Tibial nerve (tissue), 4 donors: ENCODE measurements around the gene NELL1. TPM values are rescaled to one million over a fixed set of nuclear protein-coding genes. Genes with fewer than 3 reads are reported as not detected.

Experiments used
- DNase-seq, 2 donors: peaks; one replicate each; pipeline ENCODE4 v3.0.0-alpha.2; 2019; ENCODE audit warnings: low spot score in 2 of 2
- H3K27ac ChIP-seq, 4 donors: fragments of 200-600 bp; sonication (generic) in 3 of 4; one replicate each; pipeline ENCODE4 v1.5.1; 2017 to 2019; ENCODE audit warnings: mild to moderate bottlenecking in 1 of 4
- H3K27me3 ChIP-seq, 2 donors: fragments of 200-600 bp; sonication (generic) in 1 of 2; one replicate each; pipeline versions ENCODE4 v1.5.1 to v1.6.0; 2017 to 2019
- H3K36me3 ChIP-seq, 3 donors: fragments of 200-600 bp; sonication (generic); one replicate each; pipeline ENCODE4 v1.5.1; 2018 to 2019
- H3K4me1 ChIP-seq, 4 donors: fragments of 200-600 bp; sonication (generic) in 3 of 4; one replicate each; pipeline ENCODE4 v1.5.1; 2017 to 2019
- H3K4me3 ChIP-seq, 4 donors: fragments of 200-600 bp; sonication (generic) in 3 of 4; one replicate each; pipeline ENCODE4 v1.5.1; 2017 to 2019; ENCODE audit warnings: mild to moderate bottlenecking in 1 of 4, moderate library complexity in 1 of 4
- H3K9me3 ChIP-seq, 4 donors: fragments of 200-600 bp; sonication (generic) in 3 of 4; one replicate each; pipeline ENCODE4 v1.5.1; 2017 to 2019
- CTCF ChIP-seq, 5 experiments: fragments of 200-600 bp in 3 of 5; fragments of 450-650 bp in 2 of 5; sonication (generic) in 3 of 5; IDR thresholded peaks; one replicate each; pipeline ENCODE4 v1.5.1; 2016 to 2019; ENCODE audit warnings: antibody characterized with exemption in 5 of 5, mild to moderate bottlenecking in 3 of 5, moderate library complexity in 2 of 5
- EP300 ChIP-seq, 2 donors: sonication (generic); formaldehyde crosslinking; IDR thresholded peaks; one replicate each; pipeline ENCODE4 v1.6.1; 2017; ENCODE audit warnings: antibody characterized with exemption in 2 of 2, mild to moderate bottlenecking in 1 of 2
- POLR2A ChIP-seq, 2 donors: fragments of 450-650 bp; IDR thresholded peaks; one replicate each; pipeline ENCODE4 v1.6.1; 2017; ENCODE audit warnings: antibody characterized with exemption in 2 of 2, mild to moderate bottlenecking in 2 of 2, moderate library complexity in 2 of 2
- WGBS, 2 donors: methylation state at CpG; one replicate each; pipeline ENCODE4 v1.1.5; 2018; 5-methylcytosine and 5-hydroxymethylcytosine counted together
- total RNA-seq, 4 donors: library from RNA; depleted of rRNA; stranded (reverse); fragments of >200 nt; gene quantifications; one replicate each; pipeline ENCODE4 v1.1.0, GENCODE V29; 2016

The NELL1 gene
- total RNA-seq, 4 donors from 2014 or later, result not detected

- Histone ChIP-seq H3K27me3 (no peaks in the 10 kb centered on the region), H3K4me1 (no peaks in the 10 kb centered on the region), H3K4me3 (no peak overlapping the region), H3K27ac (no peak overlapping the region), H3K36me3 (no peaks in the 10 kb centered on the region), H3K9me3 (no peaks in the 10 kb centered on the region)
- DNase-seq, result no peak
- WGBS, 2 donors, result 46 to 47% methylated on average over 1 of the region's 1 CpG
- no peak for TF ChIP-seq POLR2A (IDR thresholded peaks at IDR 0.05)
These were observed 902.8 kb downstream of the NELL1 start for GRCh38 chr11:21572210-21572609.

- Histone ChIP-seq H3K9me3 (no peaks in the 10 kb centered on the region), H3K36me3 (no peaks in the 10 kb centered on the region), H3K4me3 (no peak overlapping the region), H3K27ac (no peak overlapping the region), H3K4me1 (no peaks in the 10 kb centered on the region), H3K27me3 (no peaks in the 10 kb centered on the region)
- no peak for DNase-seq
- TF ChIP-seq POLR2A (IDR thresholded peaks at IDR 0.05) (no peak), CTCF (IDR thresholded peaks at IDR 0.05) (no peak), EP300 (IDR thresholded peaks at IDR 0.05) (no peak)
- 74 to 81% methylated on average over 1 of the region's 1 CpG for WGBS, 2 donors
These were observed 913.4 kb downstream of the NELL1 start for GRCh38 chr11:21582791-21583190.

GRCh38 chr11:21588754-21589153 lies 919.4 kb downstream of the NELL1 start:
- no peak for DNase-seq
- H3K4me1 ChIP-seq, result no peaks in the 10 kb centered on the region
- H3K9me3 ChIP-seq, result no peaks in the 10 kb centered on the region
- 35 to 50% methylated on average over 2 of the region's 2 CpGs for WGBS, 2 donors
- TF ChIP-seq EP300 (IDR thresholded peaks at IDR 0.05) (no peak), POLR2A (IDR thresholded peaks at IDR 0.05) (no peak), CTCF (IDR thresholded peaks at IDR 0.05) (no peak)
- no peaks in the 10 kb centered on the region for H3K36me3 ChIP-seq
- no peaks in the 10 kb centered on the region for H3K27me3 ChIP-seq
- no peak overlapping the region for H3K4me3 ChIP-seq
- H3K27ac ChIP-seq, result no peak overlapping the region

GRCh38 chr11:21602699-21603098 lies 933.3 kb downstream of the NELL1 start:
- TF ChIP-seq EP300 (IDR thresholded peaks at IDR 0.05) (no peak), CTCF (IDR thresholded peaks at IDR 0.05) (no peak), POLR2A (IDR thresholded peaks at IDR 0.05) (no peak)
- Histone ChIP-seq H3K9me3 (no peaks in the 10 kb centered on the region), H3K4me3 (no peak overlapping the region), H3K27me3 (no peaks in the 10 kb centered on the region), H3K27ac (no peak overlapping the region), H3K4me1 (no peaks in the 10 kb centered on the region), H3K36me3 (no peaks in the 10 kb centered on the region)
- 65 to 81% methylated on average over 1 of the region's 1 CpG for whole genome bisulfite sequencing, 2 donors
- no peak for DNase-seq

GRCh38 chr11:21603886-21604285 lies 934.5 kb downstream of the NELL1 start:
- Histone ChIP-seq H3K9me3 (no peaks in the 10 kb centered on the region), H3K27ac (no peak overlapping the region), H3K27me3 (no peaks in the 10 kb centered on the region), H3K36me3 (no peaks in the 10 kb centered on the region), H3K4me1 (no peaks in the 10 kb centered on the region), H3K4me3 (no peak overlapping the region)
- no peak for DNase-seq
- TF ChIP-seq CTCF (IDR thresholded peaks at IDR 0.05) (no peak), POLR2A (IDR thresholded peaks at IDR 0.05) (no peak), EP300 (IDR thresholded peaks at IDR 0.05) (no peak)
- WGBS, 2 donors, result 56 to 80% methylated on average over 3 of the region's 3 CpGs

- TF ChIP-seq EP300 (IDR thresholded peaks at IDR 0.05) (no peak), POLR2A (IDR thresholded peaks at IDR 0.05) (no peak), CTCF (IDR thresholded peaks at IDR 0.05) (no peak)
- no peaks in the 10 kb centered on the region for H3K9me3 ChIP-seq
- no peak overlapping the region for H3K4me3 ChIP-seq
- no peak overlapping the region for H3K27ac ChIP-seq
- no peaks in the 10 kb centered on the region for H3K4me1 ChIP-seq
- no peak for DNase-seq
- no peaks in the 10 kb centered on the region for H3K36me3 ChIP-seq
- WGBS, 2 donors, result 80 to 85% methylated on average over 3 of the region's 3 CpGs
- no peaks in the 10 kb centered on the region for H3K27me3 ChIP-seq
These were observed 935.2 kb downstream of the NELL1 start for GRCh38 chr11:21604564-21604963.
